Thymus (tissue), 11 donors: ENCODE data around the gene SLC16A3. TPM values are rescaled to one million over a fixed set of nuclear protein-coding genes. Genes with fewer than 3 reads are reported as not detected.

Source experiments
- DNase-seq, 9 donors: peaks; one replicate each; pipeline ENCODE4 v3.0.0-alpha.2; 2013; ENCODE audit warnings: low spot score in 9 of 9, low read depth in 6 of 9, missing footprints in 1 of 9
- H3K27ac ChIP-seq, 2 donors: one replicate each; pipeline ENCODE4 v1.5.1; 2013; ENCODE audit warnings: control low read depth in 1 of 2, low read depth in 1 of 2, low read length in 1 of 2, mild to moderate bottlenecking in 1 of 2, moderate library complexity in 1 of 2
- H3K27me3 ChIP-seq, 2 donors: one replicate each; pipeline ENCODE4 v1.5.1; 2013; ENCODE audit warnings: low read length in 1 of 2; ENCODE audit not compliant: control insufficient read depth in 2 of 2, insufficient read depth in 1 of 2
- H3K36me3 ChIP-seq, 2 donors: one replicate each; pipeline ENCODE4 v1.5.1; 2013; ENCODE audit warnings: low read length in 1 of 2, mild to moderate bottlenecking in 1 of 2, moderate library complexity in 1 of 2; ENCODE audit not compliant: control insufficient read depth in 2 of 2, insufficient read depth in 2 of 2
- H3K4me1 ChIP-seq, 2 donors: one replicate each; pipeline ENCODE4 v1.5.1; 2013; ENCODE audit warnings: low read length in 2 of 2; ENCODE audit not compliant: control insufficient read depth in 2 of 2, insufficient read depth in 2 of 2
- H3K4me3 ChIP-seq, 2 donors: one replicate each; pipeline ENCODE4 v1.5.1; 2013; ENCODE audit warnings: low read length in 2 of 2, control low read depth in 1 of 2, mild to moderate bottlenecking in 1 of 2
- H3K9me3 ChIP-seq, 2 donors: one replicate each; pipeline ENCODE4 v1.5.1; 2013; ENCODE audit warnings: low read length in 1 of 2, mild to moderate bottlenecking in 1 of 2; ENCODE audit not compliant: control insufficient read depth in 2 of 2, insufficient read depth in 1 of 2
- WGBS: extraction: QIAGEN DNeasy Blood & Tissue Kit; methylation state at CpG from one replicate; pipeline ENCODE4 v1.1.7; 2013; 5-methylcytosine and 5-hydroxymethylcytosine counted together
- polyA plus RNA-seq: library from polyadenylated mRNA; stranded (reverse); fragments of 200-250 nt; gene quantifications from one replicate; pipeline ENCODE4 v1.2.3, GENCODE V29; 2013
- total RNA-seq: library from RNA; stranded (reverse); fragments of 120-200 nt; gene quantifications from one replicate; pipeline ENCODE4 v1.2.4, GENCODE V29; 2013
- donor health status: healthy.

Gene SLC16A3
- total and polyA plus RNA-seq, 2 donors = 17.3 to 30.2 TPM

DNA sequence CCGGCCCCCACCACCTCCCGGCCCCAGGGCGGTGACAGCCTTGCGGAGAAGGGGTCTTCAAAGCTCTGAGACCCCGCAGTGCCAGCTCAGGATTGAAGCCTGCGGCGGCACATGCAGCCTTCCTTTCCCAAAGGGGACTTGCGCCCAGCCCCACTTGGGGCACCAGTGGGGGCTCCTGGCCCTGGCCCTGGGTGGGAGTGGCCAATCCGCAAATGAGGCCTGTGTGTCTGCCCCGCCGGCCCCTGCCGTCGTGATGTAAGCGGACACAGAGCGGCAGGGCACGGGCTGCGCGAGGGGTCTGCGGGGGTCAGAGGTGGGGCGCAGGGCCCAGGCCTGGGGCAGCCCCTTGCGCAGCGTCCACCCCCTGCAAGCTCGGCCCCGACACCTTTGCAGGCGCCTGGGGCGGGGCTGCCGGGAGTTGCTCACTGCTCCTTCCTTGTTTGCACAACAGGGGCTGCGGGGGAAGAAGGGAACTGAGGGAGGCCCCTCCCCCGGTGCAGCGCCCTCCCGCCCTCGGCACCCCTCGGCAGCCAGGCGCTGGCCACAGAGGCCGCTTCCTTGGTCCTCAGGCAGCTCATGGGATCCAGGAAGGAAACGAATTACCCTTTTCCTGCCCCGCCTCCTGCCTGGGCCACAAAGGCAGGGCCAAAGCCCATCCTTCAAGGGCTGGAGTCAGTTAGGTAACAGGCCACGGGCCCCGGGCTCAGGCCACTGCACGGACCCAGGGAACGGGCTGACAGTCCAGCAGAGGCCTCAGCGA is 2.9 kb downstream of the SLC16A3 start:
- 27% methylated on average over 42 of the region's 42 CpGs for WGBS
- Histone ChIP-seq H3K4me1 (peaks cover 30 to 48% of the 10 kb centered on the region in 2 donors), H3K27me3 (peaks cover 32 to 83% of the 10 kb centered on the region in 2 donors), H3K36me3 (no peaks in the 10 kb centered on the region), H3K27ac (peak overlapping the region in 1 of 2 donors; percentile 36), H3K4me3 (peak overlapping the region in 1 of 2 donors; percentile 38), H3K9me3 (peaks cover 0 to 6% of the 10 kb centered on the region in 2 donors)
- peak in 1 of 9 donors; percentile 47 for DNase-seq

- H3K4me1 ChIP-seq = peaks cover 30 to 48% of the 10 kb centered on the region in 2 donors
- WGBS = 89% methylated on average over 21 of the region's 21 CpGs
- peaks cover 32 to 76% of the 10 kb centered on the region in 2 donors for H3K27me3 ChIP-seq
- H3K36me3 ChIP-seq = no peaks in the 10 kb centered on the region
- no peak for DNase-seq
- no peak overlapping the region for H3K4me3 ChIP-seq
- H3K9me3 ChIP-seq = peaks cover 0 to 6% of the 10 kb centered on the region in 2 donors
- no peak overlapping the region for H3K27ac ChIP-seq
Observed at GRCh38 chr17:82232322-82232820, 3.5 kb downstream of the SLC16A3 start.

DNA sequence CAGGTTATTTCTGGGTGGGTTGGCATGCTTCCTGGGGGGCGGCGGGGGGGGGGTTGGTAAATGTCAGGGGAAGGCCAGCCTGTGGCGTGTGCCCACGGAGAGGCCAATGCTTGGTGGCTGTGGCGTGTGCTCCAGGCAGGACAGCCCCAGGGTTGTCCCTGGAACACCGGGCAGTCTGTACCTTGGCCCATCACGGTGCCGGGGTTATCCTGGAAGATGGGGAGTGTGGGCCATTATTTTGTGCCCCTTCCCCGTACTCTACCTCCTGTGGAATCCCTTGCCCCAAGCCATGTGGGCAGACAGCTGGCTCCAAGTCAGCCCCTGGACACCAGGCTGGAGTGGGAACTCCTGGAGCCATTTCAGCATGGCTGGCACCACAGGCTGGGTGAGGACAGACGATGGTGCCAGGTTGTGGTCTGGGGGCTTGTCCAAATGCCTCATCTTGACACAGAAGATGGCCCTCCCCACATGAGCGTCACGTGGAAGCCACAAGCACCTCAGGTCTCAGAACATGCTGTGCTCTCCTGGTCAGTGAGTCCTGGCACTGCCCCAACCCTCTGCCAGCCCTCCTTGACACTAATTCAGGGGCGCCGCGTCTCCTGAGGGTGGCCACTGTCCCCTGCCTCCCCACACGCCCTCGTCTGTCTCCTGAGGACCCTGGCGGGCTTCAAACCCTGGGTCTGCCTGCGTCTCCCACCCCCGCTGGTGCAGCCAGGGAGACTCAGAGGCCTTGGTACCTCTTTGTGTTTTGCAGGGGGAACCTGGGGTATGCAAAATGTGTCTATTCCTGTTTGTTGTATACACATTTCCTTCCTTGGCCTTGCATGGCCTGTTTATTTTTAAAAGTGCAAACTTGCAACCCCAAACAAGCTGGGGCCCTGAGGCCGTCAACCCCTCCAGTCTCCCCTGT is 4.3 kb downstream of the SLC16A3 start:
- no peak for DNase-seq
- no peak overlapping the region for H3K27ac ChIP-seq

DNA sequence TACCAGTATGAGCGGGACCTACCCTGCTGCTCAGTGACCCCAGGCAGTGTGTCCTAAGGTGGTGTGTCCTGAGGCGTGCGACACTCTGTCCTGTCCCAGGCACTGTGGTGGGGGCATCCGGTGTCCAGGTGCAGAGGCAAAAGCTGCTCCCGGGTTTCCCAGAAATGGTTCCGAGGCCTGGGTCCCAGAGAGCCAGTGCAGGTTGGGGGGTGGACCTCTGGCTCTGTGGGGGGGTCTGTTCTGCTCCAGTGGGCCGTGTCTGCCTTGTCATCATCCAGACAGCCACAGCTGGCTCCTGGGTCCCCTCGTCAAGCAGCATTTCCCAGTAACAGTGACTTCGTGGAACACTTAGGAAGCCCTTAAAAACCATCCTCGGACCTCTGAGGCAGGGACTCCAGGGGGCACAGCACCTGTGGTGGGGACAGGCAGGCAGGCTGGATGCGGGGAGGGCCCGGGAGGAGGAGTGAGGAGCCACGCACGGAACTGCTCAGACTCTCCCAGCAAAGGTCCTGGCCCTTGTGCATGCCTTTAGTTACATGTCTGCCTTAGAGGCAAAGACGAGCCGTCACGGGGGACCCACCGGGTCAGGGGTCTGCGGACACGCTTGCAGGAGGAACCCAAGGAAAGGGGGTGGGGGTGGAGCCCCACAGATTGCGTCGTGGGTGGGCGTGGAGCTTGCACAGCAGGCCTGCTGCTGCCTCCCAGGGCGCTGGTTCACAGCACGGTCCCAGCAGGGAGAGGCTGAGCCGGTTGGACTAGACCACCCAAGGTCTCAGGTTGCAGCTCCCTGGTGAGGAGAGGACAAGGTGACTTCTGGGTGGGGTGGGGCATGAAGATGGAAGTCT is 5.6 kb downstream of the SLC16A3 start:
- Histone ChIP-seq H3K4me1 (peaks cover 27 to 56% of the 10 kb centered on the region in 2 donors), H3K27ac (no peak overlapping the region)

More for the DNA sequence above, 4.3 kb downstream of the SLC16A3 start:
- Histone ChIP-seq H3K4me3 (no peak overlapping the region), H3K36me3 (peaks cover 0 to 4% of the 10 kb centered on the region in 2 donors), H3K4me1 (peaks cover 25 to 46% of the 10 kb centered on the region in 2 donors), H3K27me3 (peaks cover 32 to 69% of the 10 kb centered on the region in 2 donors), H3K9me3 (peaks cover 0 to 6% of the 10 kb centered on the region in 2 donors)
- WGBS = 89% methylated on average over 21 of the region's 21 CpGs

DNA sequence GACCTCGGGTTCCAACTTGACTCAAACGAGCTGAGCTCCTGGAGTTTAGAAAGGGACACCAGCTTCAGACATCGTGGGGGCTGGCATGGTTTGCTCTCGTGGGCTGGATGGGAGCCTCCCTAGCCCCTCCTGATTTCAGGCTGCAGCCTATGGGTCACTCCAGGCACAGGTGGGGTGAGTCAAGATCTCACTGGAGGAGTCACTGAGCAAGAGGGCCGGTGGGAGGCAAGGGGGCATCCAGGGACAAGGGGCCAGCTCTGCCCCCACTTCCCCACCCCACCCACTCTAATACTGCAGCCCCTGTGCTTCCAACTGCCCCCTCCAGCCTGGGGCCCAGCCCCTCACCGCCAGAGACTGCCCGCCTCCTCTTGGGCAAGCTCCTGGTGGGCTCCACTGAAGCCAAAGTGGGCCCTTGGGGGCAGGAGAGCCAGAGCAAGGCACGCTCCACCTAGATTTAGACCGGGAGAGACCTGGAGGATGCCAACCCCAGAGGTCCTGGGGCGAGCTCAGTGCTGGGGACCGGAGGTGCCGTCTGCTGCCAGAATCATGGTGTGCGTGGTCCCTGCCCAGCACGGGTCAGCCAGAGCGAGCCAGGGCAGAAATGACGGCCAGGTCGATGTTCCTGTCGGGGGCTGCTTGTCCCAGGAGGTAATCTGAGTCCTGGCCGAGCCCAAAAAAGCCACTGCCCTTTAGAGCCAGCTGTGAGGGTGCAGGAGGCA is 6.4 kb downstream of the SLC16A3 start:
- H3K4me1 ChIP-seq = peaks cover 25 to 55% of the 10 kb centered on the region in 2 donors
- DNase-seq = no peak
- peaks cover 18 to 51% of the 10 kb centered on the region in 2 donors for H3K27me3 ChIP-seq
- WGBS = 93% methylated on average over 19 of the region's 19 CpGs
- H3K4me3 ChIP-seq = no peak overlapping the region
- H3K36me3 ChIP-seq = peaks cover 7 to 22% of the 10 kb centered on the region in 2 donors
- peaks cover 0 to 6% of the 10 kb centered on the region in 2 donors for H3K9me3 ChIP-seq
- H3K27ac ChIP-seq = no peak overlapping the region

More for the DNA sequence above, 5.6 kb downstream of the SLC16A3 start:
- Histone ChIP-seq H3K36me3 (peaks cover 2 to 14% of the 10 kb centered on the region in 2 donors), H3K4me3 (no peak overlapping the region), H3K9me3 (peaks cover 0 to 6% of the 10 kb centered on the region in 2 donors), H3K27me3 (peaks cover 25 to 59% of the 10 kb centered on the region in 2 donors)
- no peak for DNase-seq
- 91% methylated on average over 26 of the region's 26 CpGs for WGBS

DNA sequence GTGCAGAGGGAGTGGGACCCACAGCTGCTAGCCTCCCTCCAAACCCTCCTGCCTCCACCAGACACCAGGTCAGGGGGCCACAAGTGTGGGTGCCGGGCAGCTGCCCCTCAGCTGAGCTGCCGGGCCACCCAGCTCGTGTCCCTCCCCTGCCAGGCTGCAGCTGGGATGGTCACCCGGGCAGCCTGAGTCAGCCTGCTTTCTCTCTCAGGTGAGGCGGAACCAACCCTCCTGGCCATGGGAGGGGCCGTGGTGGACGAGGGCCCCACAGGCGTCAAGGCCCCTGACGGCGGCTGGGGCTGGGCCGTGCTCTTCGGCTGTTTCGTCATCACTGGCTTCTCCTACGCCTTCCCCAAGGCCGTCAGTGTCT is 6.9 kb downstream of the SLC16A3 start:
- Histone ChIP-seq H3K36me3 (peaks cover 7 to 27% of the 10 kb centered on the region in 2 donors), H3K27ac (no peak overlapping the region), H3K4me3 (no peak overlapping the region), H3K27me3 (peaks cover 12 to 46% of the 10 kb centered on the region in 2 donors), H3K4me1 (peaks cover 20 to 55% of the 10 kb centered on the region in 2 donors), H3K9me3 (peaks cover 0 to 2% of the 10 kb centered on the region in 2 donors)
- DNase-seq = no peak
- 92% methylated on average over 15 of the region's 15 CpGs for WGBS

- Histone ChIP-seq H3K36me3 (peaks cover 9 to 28% of the 10 kb centered on the region in 2 donors), H3K27ac (peak overlapping the region in 1 of 2 donors; percentile 10), H3K27me3 (peaks cover 6 to 40% of the 10 kb centered on the region in 2 donors), H3K4me1 (peaks cover 16 to 57% of the 10 kb centered on the region in 2 donors), H3K4me3 (no peak overlapping the region), H3K9me3 (no peaks in the 10 kb centered on the region)
- 66% methylated on average over 44 of the region's 44 CpGs for WGBS
- DNase-seq = peak in 5 of 9 donors; percentile 46 to 70 (median 61)
Observed at GRCh38 chr17:82236142-82236971, 7.5 kb downstream of the SLC16A3 start.
